Spleen (tissue), 11 donors: ENCODE results near the gene ELOB. TPM values are rescaled to one million over a fixed set of nuclear protein-coding genes. Genes with fewer than 3 reads are reported as not detected.

Experiments used
- DNase-seq: peaks from one replicate; pipeline ENCODE4 v3.0.0-alpha.2; 2020
- H3K27ac ChIP-seq, 8 donors: fragments of 200-600 bp; sonication (generic) in 7 of 8; 1 replicate in 4 of 8; 2 replicates in 4 of 8; pipeline versions ENCODE4 v1.5.0 to v1.8.0; 2016 to 2021; ENCODE audit warnings: inconsistent platforms in 4 of 8, mild to moderate bottlenecking in 4 of 8, moderate library complexity in 1 of 8
- H3K27me3 ChIP-seq, 7 donors: fragments of 200-600 bp; sonication (generic) in 6 of 7; replicated peaks in 1 of 7; 1 replicate in 4 of 7; 2 replicates in 3 of 7; pipeline versions ENCODE4 v1.5.0 to v1.8.0; 2016 to 2021; ENCODE audit warnings: inconsistent platforms in 3 of 7, mild to moderate bottlenecking in 1 of 7
- H3K36me3 ChIP-seq, 6 donors: fragments of 200-600 bp; sonication (generic) in 5 of 6; 1 replicate in 4 of 6; 2 replicates in 2 of 6; pipeline versions ENCODE4 v1.5.0 to v1.8.0; 2016 to 2021; ENCODE audit warnings: inconsistent platforms in 2 of 6
- H3K4me1 ChIP-seq, 6 donors: fragments of 200-600 bp; sonication (generic) in 5 of 6; 1 replicate in 3 of 6; 2 replicates in 3 of 6; pipeline versions ENCODE4 v1.5.0 to v1.8.0; 2016 to 2021; ENCODE audit warnings: inconsistent platforms in 3 of 6
- H3K4me3 ChIP-seq, 8 donors: fragments of 200-600 bp; sonication (generic) in 7 of 8; 1 replicate in 4 of 8; 2 replicates in 4 of 8; pipeline versions ENCODE4 v1.5.0 to v1.8.0; 2016 to 2021; ENCODE audit warnings: inconsistent platforms in 4 of 8, mild to moderate bottlenecking in 4 of 8, moderate library complexity in 2 of 8
- H3K9me3 ChIP-seq, 8 donors: fragments of 200-600 bp; sonication (generic) in 7 of 8; 1 replicate in 4 of 8; 2 replicates in 4 of 8; pipeline versions ENCODE4 v1.5.0 to v1.8.0; 2016 to 2021; ENCODE audit warnings: inconsistent platforms in 4 of 8
- POLR2A ChIP-seq, 3 donors: fragments of 450-650 bp; IDR thresholded peaks; one replicate each; pipeline ENCODE4 v1.5.1; 2017; ENCODE audit warnings: antibody characterized with exemption in 3 of 3, mild to moderate bottlenecking in 1 of 3
- POLR2AphosphoS5 ChIP-seq, 3 donors: sonication (generic); formaldehyde crosslinking; IDR thresholded peaks; one replicate each; pipeline ENCODE4 v1.5.1; 2017; ENCODE audit warnings: antibody characterized with exemption in 3 of 3
- WGBS, 5 donors: extraction: QIAGEN DNeasy Blood & Tissue Kit in 3 of 5; methylation state at CpG; one replicate each; pipeline versions ENCODE4 v1.1.5 to v1.1.7; 2013 to 2018; 5-methylcytosine and 5-hydroxymethylcytosine counted together
- intact Hi-C: fragments of 100-400 bp; cut with DNase I; formaldehyde crosslinking; loops from one replicate; pipeline ENCODE4 v1.15.0; 2023; ENCODE audit warnings: low total_unique reads
- polyA plus RNA-seq, 3 donors: library from polyadenylated mRNA; stranded (reverse); fragments of 200-250 nt; gene quantifications; one replicate each; pipeline ENCODE4 v1.2.1, GENCODE V29; 2013
- total RNA-seq, 7 donors: library from RNA; depleted of rRNA in 3 of 7; stranded (reverse); fragments of >200 nt in 3 of 7; fragmentation: NEBNext Ultra II Directional in 4 of 7; extraction: Animal tissue kit (Norgen Biotek cat#: 25700) in 4 of 7; gene quantifications; one replicate each; pipeline versions ENCODE4 v1.1.0 to v1.2.1, GENCODE V29; 2016 to 2021
- TF ChIP-seq, protein P1 (sequence below), 11 experiments: fragments of 200-600 bp in 7 of 11; fragments of 450-650 bp in 4 of 11; sonication (generic) in 4 of 11; IDR thresholded peaks in 8 of 11; conservative IDR thresholded peaks in 3 of 11; 1 replicate in 7 of 11; 2 replicates in 4 of 11; pipeline versions ENCODE4 v1.4.0 to v1.8.0; 2016 to 2021; ENCODE audit warnings: antibody characterized with exemption in 11 of 11, inconsistent platforms in 4 of 11, mild to moderate bottlenecking in 1 of 11
- donor health status: healthy with polysubstance abuse.
- donor health status: DM: no; HTN: no; CAD: no; lungs with moderate emphysema.
- donor health status: DM: no; HTN: no; CAD: no.
- donor health status: Bipolar disorder and iron deficiency.
- donor health status: healthy.
- donor health status: DM: no; HTN: no; CAD: no.
- donor health status: DM: yes; HTN: yes; CAD: no.

The ELOB gene
- total and polyA plus RNA-seq, 10 donors = 128 to 467 (median 219) TPM

DNA sequence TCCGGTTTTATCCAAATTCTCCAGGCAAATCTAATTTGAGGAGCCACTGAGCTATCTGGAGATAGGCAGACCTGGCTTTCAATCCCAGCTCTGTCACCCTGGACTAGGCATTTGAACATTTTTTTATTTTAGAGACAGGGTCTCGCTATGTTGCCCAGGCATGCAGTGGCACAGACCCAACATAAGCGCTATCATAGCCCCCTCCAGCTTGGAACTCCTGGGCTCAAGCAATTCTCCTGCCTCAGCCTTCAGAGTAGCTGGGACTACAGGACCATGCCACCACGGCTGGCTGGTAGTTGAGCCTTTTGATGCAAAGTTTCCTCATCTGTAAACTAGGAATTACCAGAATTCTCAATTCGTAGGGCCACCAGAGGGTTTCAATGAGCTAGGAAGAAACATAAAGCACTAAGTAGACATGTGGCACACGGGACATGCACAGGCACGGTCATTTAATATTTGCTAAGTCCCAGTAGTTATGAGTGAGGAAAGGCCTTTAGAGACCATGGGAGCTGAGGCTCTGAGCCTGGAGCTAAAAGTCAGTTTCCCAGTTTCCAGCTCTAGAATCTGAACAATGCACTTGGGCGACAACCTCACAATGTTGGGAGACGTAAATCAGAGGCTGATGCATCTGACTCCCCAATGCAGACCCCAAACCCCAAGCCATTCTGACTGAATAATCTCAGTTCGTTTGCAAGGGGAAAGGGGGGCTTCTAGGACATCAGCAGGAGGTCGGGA, 1.1 kb downstream of the ELOB start:
- H3K27ac ChIP-seq = peak overlapping the region in 3 of 8 donors; percentile 100
- WGBS, 5 donors = 54 to 64% (median 55%) methylated on average over 11 of the region's 11 CpGs
- no peaks in the 10 kb centered on the region for H3K9me3 ChIP-seq
- no peaks in the 10 kb centered on the region for H3K27me3 ChIP-seq
- peak overlapping the region; percentile 75 to 97 (median 93) for H3K4me3 ChIP-seq
- peaks cover 22 to 66% (median 41%) of the 10 kb centered on the region in 6 donors for H3K4me1 ChIP-seq
- H3K36me3 ChIP-seq = peaks cover 0 to 48% (median 39%) of the 10 kb centered on the region in 6 donors
- intact Hi-C loops = no loop called here
- TF ChIP-seq, protein P1, sequence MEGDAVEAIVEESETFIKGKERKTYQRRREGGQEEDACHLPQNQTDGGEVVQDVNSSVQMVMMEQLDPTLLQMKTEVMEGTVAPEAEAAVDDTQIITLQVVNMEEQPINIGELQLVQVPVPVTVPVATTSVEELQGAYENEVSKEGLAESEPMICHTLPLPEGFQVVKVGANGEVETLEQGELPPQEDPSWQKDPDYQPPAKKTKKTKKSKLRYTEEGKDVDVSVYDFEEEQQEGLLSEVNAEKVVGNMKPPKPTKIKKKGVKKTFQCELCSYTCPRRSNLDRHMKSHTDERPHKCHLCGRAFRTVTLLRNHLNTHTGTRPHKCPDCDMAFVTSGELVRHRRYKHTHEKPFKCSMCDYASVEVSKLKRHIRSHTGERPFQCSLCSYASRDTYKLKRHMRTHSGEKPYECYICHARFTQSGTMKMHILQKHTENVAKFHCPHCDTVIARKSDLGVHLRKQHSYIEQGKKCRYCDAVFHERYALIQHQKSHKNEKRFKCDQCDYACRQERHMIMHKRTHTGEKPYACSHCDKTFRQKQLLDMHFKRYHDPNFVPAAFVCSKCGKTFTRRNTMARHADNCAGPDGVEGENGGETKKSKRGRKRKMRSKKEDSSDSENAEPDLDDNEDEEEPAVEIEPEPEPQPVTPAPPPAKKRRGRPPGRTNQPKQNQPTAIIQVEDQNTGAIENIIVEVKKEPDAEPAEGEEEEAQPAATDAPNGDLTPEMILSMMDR (IDR thresholded peaks at IDR 0.05 in 8 of 11, conservative IDR thresholded peaks at IDR 0.05 in 3 of 11) = no peak
- no peak for TF ChIP-seq POLR2A (IDR thresholded peaks at IDR 0.05)
- TF ChIP-seq POLR2AphosphoS5 (IDR thresholded peaks at IDR 0.05) = no peak
- peak; percentile 38 for DNase-seq

DNA sequence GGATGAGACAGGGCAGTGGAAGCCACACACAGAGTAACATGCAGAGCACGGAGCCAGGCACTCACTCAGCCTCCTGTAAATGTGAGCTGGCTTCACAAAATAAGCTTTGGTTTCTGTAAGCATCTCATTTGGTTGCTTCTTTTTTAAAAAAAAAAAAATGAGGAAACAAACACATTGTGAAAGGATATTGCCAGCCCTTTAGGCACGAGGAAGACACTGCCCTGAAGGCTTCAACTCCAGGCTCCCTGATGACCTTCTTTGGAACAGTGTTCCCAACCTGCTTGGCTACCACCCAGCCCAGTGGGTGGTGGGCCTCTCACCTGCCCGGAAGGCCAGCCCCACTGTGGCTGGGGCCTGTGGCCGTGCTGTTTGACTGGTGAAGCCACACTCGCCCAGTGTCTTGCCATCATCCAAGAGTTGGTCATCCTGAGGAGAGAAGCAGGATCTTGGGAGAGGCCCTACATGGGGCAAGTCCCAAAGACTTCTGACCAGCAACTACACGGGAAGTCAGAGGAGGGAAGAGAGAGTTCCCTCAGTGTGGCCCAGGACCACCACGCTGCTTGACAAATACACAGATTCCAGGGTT, 1.9 kb downstream of the ELOB start:
- Histone ChIP-seq H3K27me3 (no peaks in the 10 kb centered on the region), H3K4me1 (peaks cover 22 to 73% (median 47%) of the 10 kb centered on the region in 6 donors), H3K4me3 (peak overlapping the region in 2 of 8 donors; percentile 92 to 95), H3K9me3 (no peaks in the 10 kb centered on the region), H3K27ac (peak overlapping the region in 2 of 8 donors; percentile 17), H3K36me3 (peaks cover 0 to 55% (median 46%) of the 10 kb centered on the region in 6 donors)
- TF ChIP-seq, protein P1 (IDR thresholded peaks at IDR 0.05 in 8 of 11, conservative IDR thresholded peaks at IDR 0.05 in 3 of 11) = no peak
- TF ChIP-seq POLR2AphosphoS5 (IDR thresholded peaks at IDR 0.05) (no peak), POLR2A (IDR thresholded peaks at IDR 0.05) (no peak)
- intact Hi-C loops = no loop called here
- 69 to 91% (median 75%) methylated on average over 5 to 7 of the region's 7 CpGs for WGBS, 5 donors
- peak; percentile 68 for DNase-seq

DNA sequence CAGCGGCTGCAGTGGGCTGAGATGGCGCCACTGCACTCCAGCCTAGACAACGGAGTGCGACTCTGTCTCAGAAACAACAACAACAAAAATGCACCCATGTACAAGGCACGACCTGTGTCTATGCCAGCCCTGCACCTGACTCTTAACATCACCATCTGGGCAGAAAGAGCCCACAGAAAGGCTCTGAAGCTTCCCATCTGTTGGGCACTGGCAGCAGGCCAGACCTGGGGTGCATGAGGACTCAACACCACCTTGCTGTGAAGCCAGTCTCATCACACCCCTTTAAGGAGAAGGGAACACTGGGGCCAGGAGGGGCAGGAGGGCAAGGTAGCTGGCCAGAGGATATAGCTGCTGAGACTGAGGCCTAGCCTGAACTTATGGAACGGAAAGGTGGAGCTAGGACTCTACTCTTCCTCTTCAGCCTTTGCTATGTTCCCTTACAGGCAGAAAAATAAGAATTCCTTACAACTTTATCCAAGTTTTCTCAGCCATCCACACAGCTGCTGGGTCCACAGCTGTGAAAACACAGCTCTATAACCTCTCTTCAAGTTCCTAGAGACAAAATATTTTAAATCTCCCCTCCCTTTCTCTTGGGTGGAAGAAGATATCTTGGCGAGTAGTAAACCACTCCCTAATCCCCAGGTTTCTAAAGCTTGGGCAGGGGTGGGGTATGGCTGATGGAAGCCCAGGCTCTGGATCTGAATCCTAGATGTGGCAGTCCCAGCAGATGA, 2.8 kb downstream of the ELOB start:
- Histone ChIP-seq H3K27me3 (no peaks in the 10 kb centered on the region), H3K36me3 (peaks cover 7 to 64% (median 55%) of the 10 kb centered on the region in 6 donors), H3K4me3 (no peak overlapping the region), H3K4me1 (peaks cover 22 to 78% (median 50%) of the 10 kb centered on the region in 6 donors), H3K9me3 (no peaks in the 10 kb centered on the region), H3K27ac (peak overlapping the region in 1 of 8 donors; percentile 17)
- 78 to 92% (median 79%) methylated on average over 3 to 7 of the region's 7 CpGs for WGBS, 5 donors
- intact Hi-C loops = no loop called here
- TF ChIP-seq POLR2AphosphoS5 (IDR thresholded peaks at IDR 0.05) = no peak
- DNase-seq = peak; percentile 58

DNA sequence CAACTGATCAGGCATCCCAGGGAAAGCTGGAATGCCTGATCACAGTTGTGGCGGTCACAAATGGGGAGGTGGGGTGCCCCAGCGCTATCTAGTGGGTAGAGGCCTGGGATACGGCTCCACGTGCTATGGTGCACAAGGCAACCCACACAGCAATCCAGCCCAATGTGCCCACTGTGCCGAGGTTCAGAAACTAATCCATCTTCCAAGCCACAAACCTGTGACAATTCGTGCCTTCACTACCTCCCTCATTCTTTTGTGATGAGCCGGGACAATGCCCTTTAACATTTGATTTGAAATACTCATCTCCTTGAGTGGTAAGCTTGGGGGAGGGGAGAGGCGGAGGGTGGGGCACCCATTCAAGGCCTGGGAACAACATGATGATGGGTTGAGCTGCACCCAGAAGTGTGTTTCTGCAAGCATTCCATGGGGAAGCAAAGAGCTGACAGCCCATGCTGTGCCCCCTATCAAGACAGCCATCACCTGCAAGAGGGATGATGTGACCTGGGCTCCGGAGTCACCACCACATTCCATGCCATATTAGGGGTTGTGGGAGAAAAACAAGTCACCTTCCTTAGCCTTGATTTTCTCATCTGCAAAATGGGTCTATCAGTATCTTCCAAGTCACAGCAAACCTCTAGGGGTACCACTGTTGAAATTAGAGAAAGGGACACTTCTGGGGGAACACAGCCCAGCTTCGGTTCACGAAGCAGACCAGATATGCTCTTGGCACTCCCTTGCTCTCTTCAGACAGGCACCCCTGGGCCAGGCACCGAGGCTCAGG, 3.7 kb downstream of the ELOB start:
- TF ChIP-seq, protein P1 (IDR thresholded peaks at IDR 0.05 in 8 of 11, conservative IDR thresholded peaks at IDR 0.05 in 3 of 11) = no peak
- TF ChIP-seq POLR2AphosphoS5 (IDR thresholded peaks at IDR 0.05) (no peak), POLR2A (IDR thresholded peaks at IDR 0.05) (no peak)
- 85 to 89% (median 88%) methylated on average over 11 to 12 of the region's 12 CpGs for WGBS, 5 donors
- DNase-seq = peak; percentile 35

More for the DNA sequence above, 3.7 kb downstream of the ELOB start:
- Histone ChIP-seq H3K4me1 (peaks cover 16 to 76% (median 44%) of the 10 kb centered on the region in 6 donors), H3K36me3 (peaks cover 11 to 73% (median 65%) of the 10 kb centered on the region in 6 donors), H3K9me3 (no peaks in the 10 kb centered on the region), H3K4me3 (no peak overlapping the region), H3K27ac (peak overlapping the region in 1 of 8 donors; percentile 11), H3K27me3 (no peaks in the 10 kb centered on the region)
- intact Hi-C loops = no loop called here
